Left kidney (tissue), 2 donors: Measurements from ENCODE around the gene PLEKHF1. TPM values are rescaled to one million over a fixed set of nuclear protein-coding genes. Genes with fewer than 3 reads are reported as not detected.

Source experiments
- DNase-seq: peaks from one replicate; pipeline ENCODE4 v3.0.0-alpha.2; 2013
- polyA plus RNA-seq: library from polyadenylated mRNA; unstranded; fragments of 120-200 nt; gene quantifications from one replicate; pipeline ENCODE4 v1.2.1, GENCODE V29; 2013; ENCODE audit not compliant: insufficient read length

Gene PLEKHF1
- polyA plus RNA-seq, 1 donor: 1.2 TPM

GRCh38 chr19:29677001-29677817, 11.9 kb downstream of the PLEKHF1 start:
- DNase-seq: no peak

- DNase-seq: no peak
Measured at GRCh38 chr19:29678484-29679106, 13.3 kb downstream of the PLEKHF1 start.

GRCh38 chr19:29679598-29680210, 14.4 kb downstream of the PLEKHF1 start:
- no peak for DNase-seq

DNA sequence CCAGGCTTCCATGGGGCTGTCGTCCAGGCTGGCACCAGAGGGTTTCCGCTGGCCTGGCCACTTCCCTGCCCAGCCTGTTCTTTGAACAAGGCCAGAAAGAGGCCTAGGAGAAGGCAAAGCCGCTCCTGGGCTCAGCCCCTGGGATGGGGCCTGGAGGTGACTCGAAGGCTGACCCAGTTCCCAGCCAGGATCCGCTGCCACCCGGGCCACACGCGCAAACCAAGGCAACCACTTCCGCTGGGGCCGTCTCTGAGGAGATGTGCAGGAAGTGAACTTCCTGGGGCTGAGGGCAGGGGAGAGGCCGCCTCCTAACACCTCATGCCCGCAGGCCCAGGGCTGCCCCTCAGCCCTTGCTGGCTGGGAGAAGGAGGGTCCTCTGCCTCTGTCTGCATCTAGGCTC, 15.2 kb downstream of the PLEKHF1 start:
- DNase-seq: no peak

GRCh38 chr19:29680937-29681336, 15.7 kb downstream of the PLEKHF1 start:
- no peak for DNase-seq

GRCh38 chr19:29681422-29682235, 16.4 kb downstream of the PLEKHF1 start:
- DNase-seq: no peak

- DNase-seq: no peak
Measured at GRCh38 chr19:29682236-29682895, 17.1 kb downstream of the PLEKHF1 start.

- no peak for DNase-seq
Measured at GRCh38 chr19:29683009-29683408, 17.7 kb downstream of the PLEKHF1 start.

DNA sequence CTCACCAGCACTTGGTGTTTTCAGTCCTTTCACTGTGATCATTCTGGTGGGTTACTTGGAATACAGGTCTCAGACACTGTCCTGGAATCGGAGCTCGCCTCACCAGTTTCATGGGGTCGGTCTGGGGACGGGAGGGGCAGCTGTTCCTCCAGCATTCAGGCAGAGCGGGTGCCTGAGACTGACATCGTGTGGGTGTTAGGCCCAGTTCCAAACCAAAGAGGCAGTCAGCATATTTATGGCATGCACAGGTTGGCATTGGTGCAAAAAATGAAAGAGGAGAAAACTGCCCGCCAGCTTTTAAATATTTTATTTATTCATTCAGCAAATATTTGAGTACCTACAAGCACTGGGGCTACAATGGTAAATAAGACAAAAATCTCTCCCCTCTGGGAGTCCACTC, 20.1 kb downstream of the PLEKHF1 start:
- no peak for DNase-seq

- no peak for DNase-seq
Measured at GRCh38 chr19:29686285-29686805, 21.1 kb downstream of the PLEKHF1 start.

- DNase-seq: peak; percentile 66
Measured at GRCh38 chr19:29687244-29687896, 22.1 kb downstream of the PLEKHF1 start.

- no peak for DNase-seq
Measured at GRCh38 chr19:29687897-29688728, 22.9 kb downstream of the PLEKHF1 start.

DNA sequence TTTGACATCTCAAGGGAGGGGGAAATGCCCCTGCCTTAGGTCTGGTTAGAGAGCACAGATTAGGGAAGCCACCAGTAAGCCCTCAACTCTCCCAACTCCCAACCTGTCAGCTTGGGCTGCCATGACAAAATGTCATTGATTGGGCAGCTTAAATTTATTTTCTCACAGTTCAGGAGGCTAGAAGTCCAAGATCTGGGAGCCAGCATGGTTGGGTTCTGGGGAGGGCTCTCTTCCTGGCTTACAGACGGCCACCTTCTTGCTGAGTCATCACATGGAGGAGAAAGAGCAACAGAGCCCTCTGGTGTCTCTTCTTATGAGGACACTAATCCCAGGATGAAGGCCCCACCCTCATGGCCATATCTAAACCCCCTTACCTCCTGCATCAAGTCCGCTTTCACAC, 25.6 kb downstream of the PLEKHF1 start:
- DNase-seq: no peak

- no peak for DNase-seq
Measured at GRCh38 chr19:29694161-29694560, 28.9 kb downstream of the PLEKHF1 start.

- DNase-seq: peak; percentile 61
Measured at GRCh38 chr19:29694669-29695627, 29.7 kb downstream of the PLEKHF1 start.

- DNase-seq: no peak
Measured at GRCh38 chr19:29695765-29696564, 30.7 kb downstream of the PLEKHF1 start.

DNA sequence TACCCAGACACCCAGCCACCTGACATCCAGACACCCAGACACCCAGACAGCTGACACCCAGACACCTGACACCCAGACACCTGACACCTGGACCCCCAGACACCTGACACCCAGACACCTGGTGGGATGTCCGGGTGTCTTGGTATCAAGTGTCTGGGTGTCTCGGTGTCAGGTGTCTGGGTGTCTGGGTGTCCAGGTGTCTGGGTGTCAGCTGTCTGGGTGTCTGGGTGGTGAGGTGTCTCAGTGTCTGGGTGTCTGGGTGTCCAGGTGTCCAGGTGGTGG, 31.2 kb downstream of the PLEKHF1 start:
- DNase-seq: no peak
